ENCODE measurements around the gene SPATA25. TPM values are rescaled to one million over a fixed set of nuclear protein-coding genes. Genes with fewer than 3 reads are reported as not detected.

SPATA25 gene
- total and polyA plus RNA-seq, 8 donors = 0.50 to 15.5 (median 4.2) TPM; not detected in 3

DNA sequence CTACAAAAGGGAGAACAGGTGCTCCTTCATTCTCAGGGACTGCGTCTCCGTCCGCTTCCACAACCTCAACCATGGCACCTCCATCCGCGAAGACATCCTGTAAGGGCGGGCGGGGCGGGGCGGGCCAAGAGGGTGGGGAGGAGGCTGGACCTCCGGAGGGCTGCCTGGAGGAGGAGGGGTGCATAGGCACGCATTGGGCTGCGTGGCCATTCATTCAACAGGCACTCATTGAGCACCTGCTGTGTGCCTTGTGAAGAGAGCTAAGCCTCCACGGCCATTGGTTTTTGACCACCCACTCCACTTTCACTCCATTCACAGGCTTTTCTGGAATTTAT lies 29.6 kb downstream of the SPATA25 start:
- peaks cover 30 to 69% (median 56%) of the 10 kb centered on the region in 4 donors for H3K4me1 ChIP-seq
- DNase-seq = no peak
- intact Hi-C loops (cut with DNase I; ENCODE audit: low total_unique reads) = no loop called here
- no peak for TF ChIP-seq POLR2AphosphoS5 (IDR thresholded peaks at IDR 0.05)
- no peak for TF ChIP-seq EP300 (IDR thresholded peaks at IDR 0.05)
- TF ChIP-seq, protein P1, sequence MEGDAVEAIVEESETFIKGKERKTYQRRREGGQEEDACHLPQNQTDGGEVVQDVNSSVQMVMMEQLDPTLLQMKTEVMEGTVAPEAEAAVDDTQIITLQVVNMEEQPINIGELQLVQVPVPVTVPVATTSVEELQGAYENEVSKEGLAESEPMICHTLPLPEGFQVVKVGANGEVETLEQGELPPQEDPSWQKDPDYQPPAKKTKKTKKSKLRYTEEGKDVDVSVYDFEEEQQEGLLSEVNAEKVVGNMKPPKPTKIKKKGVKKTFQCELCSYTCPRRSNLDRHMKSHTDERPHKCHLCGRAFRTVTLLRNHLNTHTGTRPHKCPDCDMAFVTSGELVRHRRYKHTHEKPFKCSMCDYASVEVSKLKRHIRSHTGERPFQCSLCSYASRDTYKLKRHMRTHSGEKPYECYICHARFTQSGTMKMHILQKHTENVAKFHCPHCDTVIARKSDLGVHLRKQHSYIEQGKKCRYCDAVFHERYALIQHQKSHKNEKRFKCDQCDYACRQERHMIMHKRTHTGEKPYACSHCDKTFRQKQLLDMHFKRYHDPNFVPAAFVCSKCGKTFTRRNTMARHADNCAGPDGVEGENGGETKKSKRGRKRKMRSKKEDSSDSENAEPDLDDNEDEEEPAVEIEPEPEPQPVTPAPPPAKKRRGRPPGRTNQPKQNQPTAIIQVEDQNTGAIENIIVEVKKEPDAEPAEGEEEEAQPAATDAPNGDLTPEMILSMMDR (IDR thresholded peaks at IDR 0.05) = no peak
- TF ChIP-seq POLR2A (IDR thresholded peaks at IDR 0.05) = no peak
- 9 to 21% (median 12%) methylated on average over 3 to 13 of the region's 13 CpGs for WGBS, 5 donors
- H3K4me3 ChIP-seq = peak overlapping the region; percentile 75 to 97 (median 89)
- H3K9me3 ChIP-seq = no peaks in the 10 kb centered on the region
- H3K36me3 ChIP-seq = peaks cover 0 to 21% (median 13%) of the 10 kb centered on the region in 4 donors
- no peaks in the 10 kb centered on the region for H3K27me3 ChIP-seq
- peak overlapping the region; percentile 81 to 93 (median 84) for H3K27ac ChIP-seq

DNA sequence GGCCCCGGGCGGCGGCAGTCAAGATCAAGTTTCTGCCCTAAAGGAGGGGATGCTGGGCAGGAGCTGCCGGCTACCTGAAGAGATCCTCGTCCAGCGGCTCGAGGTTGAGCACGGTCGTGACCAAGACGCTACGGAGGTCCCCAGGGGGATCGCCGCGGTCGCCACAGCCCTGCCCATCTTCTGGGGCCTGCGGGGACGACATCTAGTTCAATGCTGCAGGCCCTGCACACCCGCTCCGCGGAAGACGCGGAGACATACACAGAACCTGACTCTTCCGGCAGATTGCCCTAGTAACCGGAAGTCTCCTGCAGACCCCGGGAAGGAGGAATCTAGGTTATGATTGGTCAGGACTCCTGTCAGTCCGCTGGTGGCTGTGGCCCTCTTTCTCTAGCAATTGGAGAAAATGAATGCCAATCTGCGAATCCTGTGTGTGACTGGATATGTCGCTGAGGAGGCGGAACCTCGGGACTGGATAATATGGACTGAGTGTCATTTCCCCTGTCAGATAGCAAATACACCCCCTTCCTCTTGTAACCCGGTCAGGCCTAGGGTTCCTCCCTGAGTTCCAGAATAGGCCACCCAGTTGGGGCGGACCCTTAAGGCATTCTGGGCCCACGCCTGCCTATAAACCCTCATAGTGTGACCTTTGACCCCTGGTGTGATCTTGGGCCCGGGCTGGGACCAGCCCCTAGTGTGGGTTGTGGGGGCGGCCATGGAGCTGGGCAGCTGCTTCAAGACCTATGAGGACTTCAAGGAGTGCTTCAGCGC lies 30.1 kb downstream of the SPATA25 start, which contains the start of the genes ACOT8 and ZSWIM3:
Gene ACOT8 (minus strand): TSS at position 279 of the 768 bp plus-strand sequence. CDS start 77 bp downstream, at position 202.
Gene ZSWIM3 (plus strand): TSS at position 501 of the 768 bp plus-strand sequence. CDS start 212 bp downstream, at position 713.
- Histone ChIP-seq H3K27ac (peak within 1 kb of the TSS; percentile 81 to 93 (median 84)), H3K4me1 (peaks cover 30 to 74% (median 59%) of the 10 kb centered on the region in 4 donors), H3K27me3 (no peaks in the 10 kb centered on the region), H3K36me3 (peaks cover 3 to 27% (median 18%) of the 10 kb centered on the region in 4 donors), H3K9me3 (no peaks in the 10 kb centered on the region), H3K4me3 (peak within 1 kb of the TSS; percentile 75 to 97 (median 89))
- TF ChIP-seq POLR2AphosphoS5 (IDR thresholded peaks at IDR 0.05) (peak; percentile 50 to 89 (median 79)), POLR2A (IDR thresholded peaks at IDR 0.05) (no peak), EP300 (IDR thresholded peaks at IDR 0.05) (no peak)
- 0 to 2% (median 0%) methylated on average over 16 to 36 of the region's 36 CpGs for WGBS, 5 donors
- intact Hi-C loops (cut with DNase I; ENCODE audit: low total_unique reads) = no loop called here
- peak; percentile 96 to 100 for DNase-seq

DNA sequence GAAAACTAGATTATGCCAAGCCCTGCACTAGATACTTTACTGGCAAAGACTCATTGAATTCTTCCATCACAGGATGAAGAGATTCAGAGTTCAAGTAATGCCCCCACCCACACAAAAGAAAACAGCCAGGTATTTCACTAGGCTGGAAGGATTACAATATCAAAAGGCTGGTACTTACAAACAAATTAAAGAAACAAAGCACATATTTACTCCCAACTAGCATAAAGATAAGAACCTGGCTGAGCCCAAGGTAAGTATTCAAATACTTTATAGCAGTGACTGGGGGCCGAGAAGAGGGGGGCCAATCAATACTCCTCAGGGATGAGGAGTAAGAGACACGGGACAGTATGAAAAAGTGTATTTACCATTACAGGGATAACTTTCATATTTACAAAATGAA lies 33.9 kb downstream of the SPATA25 start:
- no peak for DNase-seq
- WGBS, 5 donors = 21 to 51% (median 30%) methylated on average over 2 of the region's 2 CpGs
- Histone ChIP-seq H3K27ac (no peak overlapping the region), H3K36me3 (peaks cover 4 to 61% (median 40%) of the 10 kb centered on the region in 4 donors), H3K27me3 (no peaks in the 10 kb centered on the region), H3K4me3 (no peak overlapping the region), H3K9me3 (no peaks in the 10 kb centered on the region), H3K4me1 (peaks cover 30 to 60% (median 52%) of the 10 kb centered on the region in 4 donors)
- intact Hi-C loops (cut with DNase I; ENCODE audit: low total_unique reads) = no loop called here
- TF ChIP-seq EP300 (IDR thresholded peaks at IDR 0.05) (no peak), POLR2AphosphoS5 (IDR thresholded peaks at IDR 0.05) (no peak), POLR2A (IDR thresholded peaks at IDR 0.05) (no peak)
- TF ChIP-seq, protein P1 (IDR thresholded peaks at IDR 0.05) = no peak

DNA sequence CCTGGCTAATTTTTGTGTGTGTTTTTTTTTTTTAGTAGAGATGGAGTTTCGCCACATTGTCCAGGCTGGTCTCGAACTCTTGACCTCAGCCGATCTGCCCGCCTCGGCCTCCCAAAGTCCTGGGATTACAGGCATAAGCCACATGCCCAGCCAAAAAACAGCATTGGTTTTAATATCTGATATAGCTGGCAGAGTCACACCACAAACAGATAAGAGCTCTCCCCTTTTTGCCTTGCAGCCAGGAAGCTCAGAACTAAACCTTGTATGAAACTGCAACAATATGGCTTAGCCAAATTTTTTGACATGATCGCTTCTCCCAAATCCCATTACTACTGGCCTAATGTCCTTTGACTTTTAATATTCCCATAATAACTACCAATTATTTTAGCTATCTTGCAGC lies 35.1 kb downstream of the SPATA25 start:
- TF ChIP-seq POLR2AphosphoS5 (IDR thresholded peaks at IDR 0.05) = no peak
- TF ChIP-seq POLR2A (IDR thresholded peaks at IDR 0.05) = no peak
- TF ChIP-seq, protein P1 (IDR thresholded peaks at IDR 0.05) = no peak
- TF ChIP-seq EP300 (IDR thresholded peaks at IDR 0.05) = no peak
- Histone ChIP-seq H3K36me3 (peaks cover 11 to 72% (median 51%) of the 10 kb centered on the region in 4 donors), H3K4me1 (peaks cover 23 to 50% (median 43%) of the 10 kb centered on the region in 4 donors), H3K27me3 (no peaks in the 10 kb centered on the region), H3K27ac (no peak overlapping the region), H3K9me3 (no peaks in the 10 kb centered on the region), H3K4me3 (no peak overlapping the region)
- DNase-seq = no peak
- 88 to 96% (median 92%) methylated on average over 6 of the region's 6 CpGs for WGBS, 5 donors
- intact Hi-C loops (cut with DNase I; ENCODE audit: low total_unique reads) = no loop called here
